ENCODE results near the gene GAB4.
"Not testable (repeated sequence)": the region's sequence is repeated elsewhere in the genome, so short reads cannot be mapped to it uniquely, and the experiment has no call there.

GAB4 gene, protein sequence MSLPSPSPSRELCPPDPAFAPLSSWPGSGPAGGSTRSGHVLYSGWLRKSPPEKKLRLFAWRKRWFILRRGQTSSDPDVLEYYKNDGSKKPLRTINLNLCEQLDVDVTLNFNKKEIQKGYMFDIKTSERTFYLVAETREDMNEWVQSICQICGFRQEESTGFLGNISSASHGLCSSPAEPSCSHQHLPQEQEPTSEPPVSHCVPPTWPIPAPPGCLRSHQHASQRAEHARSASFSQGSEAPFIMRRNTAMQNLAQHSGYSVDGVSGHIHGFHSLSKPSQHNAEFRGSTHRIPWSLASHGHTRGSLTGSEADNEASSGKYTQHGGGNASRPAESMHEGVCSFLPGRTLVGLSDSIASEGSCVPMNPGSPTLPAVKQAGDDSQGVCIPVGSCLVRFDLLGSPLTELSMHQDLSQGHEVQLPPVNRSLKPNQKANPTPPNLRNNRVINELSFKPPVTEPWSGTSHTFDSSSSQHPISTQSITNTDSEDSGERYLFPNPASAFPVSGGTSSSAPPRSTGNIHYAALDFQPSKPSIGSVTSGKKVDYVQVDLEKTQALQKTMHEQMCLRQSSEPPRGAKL

DNA sequence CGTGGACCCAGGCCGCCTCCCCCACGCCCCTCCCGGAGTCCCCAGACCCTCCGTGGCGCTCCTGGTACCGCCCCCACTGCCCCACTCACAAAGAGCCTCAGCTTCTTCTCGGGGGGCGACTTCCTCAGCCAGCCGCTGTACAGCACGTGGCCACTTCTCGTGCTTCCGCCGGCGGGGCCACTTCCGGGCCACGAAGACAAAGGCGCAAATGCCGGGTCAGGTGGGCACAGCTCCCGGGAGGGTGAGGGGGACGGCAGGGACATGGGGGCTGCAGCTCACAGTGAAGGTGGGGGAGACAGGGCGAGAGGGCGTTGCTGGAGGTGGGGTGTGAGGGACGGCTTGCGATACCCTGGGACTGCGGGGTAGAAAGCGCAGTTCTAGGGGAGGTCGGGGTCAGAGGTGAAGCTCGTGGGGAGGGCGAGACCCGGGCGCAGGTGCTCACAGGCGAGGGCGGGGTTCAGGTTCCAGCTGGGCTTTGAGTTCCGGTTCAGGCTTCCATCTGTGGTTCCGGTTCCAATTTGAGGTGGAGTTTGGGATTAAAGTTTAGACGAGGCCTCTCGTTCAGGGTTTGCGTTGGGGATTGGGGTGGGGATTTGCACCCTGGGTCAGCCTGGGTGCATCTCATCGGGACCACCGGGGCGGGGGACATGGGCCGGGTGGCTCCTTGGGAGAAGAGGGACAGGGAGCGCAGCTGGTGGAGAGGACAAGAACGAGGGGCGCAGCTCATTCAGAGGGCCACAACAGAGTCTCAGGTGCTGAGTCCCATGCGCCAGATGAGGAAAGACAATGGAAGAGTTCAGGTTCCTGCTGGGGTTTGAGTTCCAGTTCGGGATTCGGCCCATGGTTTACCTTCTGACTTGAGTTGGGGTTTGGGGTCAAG is at the start of gene GAB4:
GAB4 (minus strand) TSS at position 371 of the 880 bp plus-strand sequence; CDS start at position 263, 108 bp downstream.
- DNase-seq = no peak

DNA sequence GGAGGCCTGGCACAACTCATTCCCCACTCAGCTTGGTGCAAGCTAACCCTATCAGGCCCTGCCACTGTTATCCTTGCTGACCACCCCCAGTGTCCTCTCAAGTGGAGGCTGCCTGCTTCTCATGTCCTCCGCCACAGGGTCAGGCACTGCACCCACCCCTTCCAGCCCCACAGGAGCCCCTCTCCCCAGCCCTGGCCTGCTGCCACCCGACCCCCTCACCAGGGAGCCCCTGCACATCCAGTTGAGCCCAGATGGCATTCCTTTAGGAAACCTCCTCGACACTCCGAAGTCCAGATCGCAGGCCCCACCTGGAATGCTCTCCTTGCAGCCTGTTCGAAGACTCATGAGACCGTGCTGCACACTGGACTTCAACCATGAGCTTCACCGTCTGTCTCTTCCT is 48.8 kb upstream of the GAB4 start:
- DNase-seq = no peak

DNA sequence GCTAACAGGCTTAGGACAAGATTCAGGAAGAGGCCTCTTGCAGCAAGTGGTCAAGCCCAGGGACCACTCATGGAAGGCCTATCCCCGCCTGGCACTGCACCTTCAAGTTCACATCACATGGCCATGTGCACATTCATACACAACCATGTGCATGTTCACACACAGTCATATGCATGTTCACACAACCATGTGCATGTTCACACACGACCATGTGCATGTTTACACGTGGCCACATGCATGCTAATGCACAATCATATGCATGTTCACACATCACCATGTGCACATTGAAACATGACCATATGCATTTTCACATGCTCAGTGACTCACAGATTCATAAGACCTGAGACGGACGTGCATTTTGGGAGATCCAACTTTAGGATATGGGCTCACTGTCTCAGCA is 48.0 kb upstream of the GAB4 start:
- no peak for DNase-seq

DNA sequence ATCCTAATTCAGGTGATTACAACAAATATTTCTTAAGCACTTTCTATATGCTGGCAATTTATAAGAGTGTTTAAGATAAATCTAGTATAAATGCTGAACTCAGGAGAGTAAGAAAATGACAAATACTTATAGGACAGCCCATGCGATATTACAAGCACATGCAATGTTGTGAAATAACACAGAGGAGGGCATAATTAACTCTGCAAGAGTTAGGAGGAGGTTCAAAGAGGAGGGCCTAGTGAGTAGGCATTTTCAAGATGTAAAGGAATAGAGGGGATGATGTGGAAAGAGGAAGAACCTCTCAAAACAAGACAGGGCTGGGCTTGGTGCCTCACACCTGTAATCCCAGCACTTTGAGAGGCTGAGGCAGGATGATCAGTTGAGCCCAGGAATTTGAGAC is 39.6 kb upstream of the GAB4 start:
- DNase-seq = no peak

DNA sequence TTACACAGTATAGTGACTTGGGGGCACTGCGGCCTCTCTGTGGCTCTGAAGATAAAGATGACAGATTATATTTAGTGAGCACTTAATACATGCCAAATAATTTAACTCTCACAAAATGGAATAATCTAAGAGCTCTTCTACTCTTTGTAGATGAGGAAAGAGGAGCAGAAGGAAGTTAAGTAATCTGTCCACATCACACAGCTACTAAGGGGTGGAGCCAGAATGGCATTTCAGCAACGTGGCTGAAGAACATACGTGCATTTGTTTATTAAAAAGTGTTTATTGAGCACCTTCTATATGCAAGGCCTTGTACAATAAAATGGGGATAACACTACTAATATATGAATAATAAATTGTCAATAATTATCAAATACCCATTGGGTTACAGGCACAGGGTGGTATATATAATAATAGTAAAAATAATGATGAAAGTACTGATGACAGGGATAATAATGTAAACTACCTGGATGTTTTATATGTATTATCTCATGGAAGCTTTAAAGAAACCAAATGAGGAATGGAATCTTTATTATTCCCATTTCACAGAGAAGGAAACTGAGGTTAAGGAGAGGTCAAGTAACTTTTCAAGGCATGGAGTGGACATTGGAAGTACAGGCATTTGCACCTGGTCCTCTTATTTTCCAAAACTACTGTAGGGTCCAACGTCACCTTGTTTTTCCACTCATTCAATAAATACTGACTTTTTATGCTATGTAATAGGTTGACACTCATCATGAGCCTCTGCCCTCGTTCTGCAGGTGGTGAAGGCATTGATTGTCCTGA is 38.7 kb upstream of the GAB4 start:
- DNase-seq = no peak

DNA sequence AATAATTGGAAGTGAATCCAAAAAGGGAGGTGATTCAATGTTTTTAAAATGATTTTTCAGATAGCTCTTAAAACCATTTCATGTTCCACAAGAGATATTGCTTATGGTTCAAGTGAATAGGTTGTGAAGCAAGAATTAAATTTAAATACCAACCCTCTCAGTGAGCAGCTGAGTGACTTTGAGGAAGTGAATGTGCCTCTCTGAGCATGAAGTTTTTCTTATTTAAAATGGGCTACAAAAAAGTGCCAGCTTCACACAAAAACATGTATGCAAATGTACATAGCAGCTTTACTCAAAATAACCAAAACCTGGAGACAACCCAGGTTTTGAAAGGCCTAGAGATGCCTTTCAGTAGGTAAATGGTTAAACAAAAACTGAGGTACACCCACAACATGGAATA is 35.5 kb upstream of the GAB4 start:
- DNase-seq = no peak

DNA sequence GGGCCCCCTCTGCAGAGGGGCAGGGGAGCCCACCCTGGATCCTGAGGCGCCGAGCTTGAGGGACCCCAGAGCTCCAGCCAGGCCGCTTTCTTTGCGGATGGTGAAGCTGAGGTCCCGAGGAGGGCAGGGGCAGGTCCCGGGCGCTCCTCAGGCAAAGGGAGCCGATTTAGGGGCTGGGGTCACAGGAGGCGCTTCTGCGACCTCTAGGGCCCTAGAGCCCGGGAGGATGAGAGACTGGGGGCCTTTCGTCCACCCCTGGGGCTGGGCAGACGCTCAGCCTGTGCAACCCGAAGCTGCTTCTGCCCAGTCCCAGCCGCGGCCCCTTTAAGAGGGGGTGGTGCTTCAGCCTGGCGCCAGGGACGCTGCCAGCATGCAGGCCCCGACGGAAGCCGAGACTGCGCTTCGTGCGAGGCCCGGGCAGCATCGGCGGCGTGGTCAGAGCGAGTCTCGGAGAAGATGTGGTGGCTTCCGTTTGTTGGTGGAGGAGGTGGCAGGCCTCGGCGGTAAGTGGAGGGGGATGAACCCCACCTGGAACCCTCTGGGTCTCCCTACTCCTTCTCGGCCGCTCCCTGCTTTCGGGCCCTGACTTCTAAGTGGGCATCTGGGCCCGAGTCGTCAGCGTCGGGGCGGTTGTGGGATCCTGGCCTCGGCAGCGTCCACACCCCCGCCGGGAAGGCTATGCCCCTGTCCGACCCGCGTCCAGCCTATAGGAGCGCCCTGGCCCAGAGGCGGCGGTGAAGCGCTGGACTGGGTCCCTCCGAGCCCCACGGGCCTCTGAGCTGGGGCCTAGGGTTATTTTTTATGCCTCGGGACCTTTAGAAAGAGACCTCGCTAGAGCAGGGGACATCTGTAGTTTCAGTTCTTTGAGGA is 29.1 kb upstream of the GAB4 start:
- not testable (repeated sequence) for DNase-seq

DNA sequence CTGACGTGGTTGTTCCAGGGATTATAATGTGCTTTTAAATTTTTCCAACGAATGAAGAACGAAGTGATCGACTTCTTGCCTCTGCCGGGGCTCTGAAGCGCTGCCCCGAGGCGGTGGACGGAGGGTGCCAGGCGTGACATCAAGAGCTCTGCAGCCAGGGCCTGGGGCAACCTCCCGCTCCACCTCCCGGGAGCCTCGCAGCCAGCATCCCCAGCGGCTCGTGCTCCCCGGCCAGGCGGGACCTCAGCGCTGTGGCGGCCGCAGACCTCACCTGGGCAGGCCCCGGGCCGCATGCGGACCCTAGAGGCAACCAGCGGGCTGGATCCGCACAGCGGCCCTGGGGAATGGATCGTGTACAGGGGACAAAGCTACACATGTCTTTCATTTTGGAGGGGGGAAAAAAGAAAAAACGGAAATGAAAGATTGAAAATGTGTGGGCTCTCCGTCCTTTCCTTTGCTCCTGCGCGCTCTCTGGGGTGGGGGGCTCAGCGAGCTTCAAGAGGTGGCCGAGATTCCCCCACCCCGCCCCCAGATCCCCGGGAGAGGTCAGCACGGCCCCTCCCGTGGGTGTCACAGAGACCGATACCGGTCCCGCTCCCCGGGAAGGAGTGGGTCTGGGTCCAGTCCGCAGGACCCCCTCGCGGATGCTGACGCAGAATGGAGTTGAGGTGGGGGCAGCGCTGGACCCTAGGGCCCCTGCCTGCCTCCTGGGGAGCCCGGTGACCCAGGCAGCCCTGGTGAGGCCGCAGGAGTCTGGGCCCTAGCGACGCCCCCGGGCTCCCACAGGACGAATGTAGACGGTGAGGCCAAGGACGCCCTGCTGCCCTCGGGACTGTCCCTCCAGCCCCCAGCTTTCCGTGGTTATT is 28.2 kb upstream of the GAB4 start:
- DNase-seq = peak; percentile 37

DNA sequence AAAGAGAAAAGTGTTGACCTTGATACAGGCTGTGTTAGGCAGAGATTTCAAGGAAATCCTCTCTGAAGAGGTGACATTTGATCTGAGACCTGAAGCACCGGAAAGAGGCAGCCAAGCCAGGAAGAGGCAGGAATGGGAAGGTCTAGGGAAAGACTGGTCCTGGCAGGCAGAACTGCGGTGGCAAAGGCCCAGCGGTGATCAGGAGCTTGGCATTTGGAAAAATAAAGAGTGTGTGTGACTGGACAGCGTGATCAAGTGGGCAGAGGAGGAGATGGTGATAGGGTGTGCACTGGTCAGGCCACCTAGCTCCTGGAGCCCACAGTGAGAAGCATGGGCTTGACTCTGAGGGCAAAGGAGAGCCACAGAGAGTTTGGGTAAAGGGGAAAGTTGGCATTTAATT is 27.2 kb upstream of the GAB4 start:
- DNase-seq = no peak

DNA sequence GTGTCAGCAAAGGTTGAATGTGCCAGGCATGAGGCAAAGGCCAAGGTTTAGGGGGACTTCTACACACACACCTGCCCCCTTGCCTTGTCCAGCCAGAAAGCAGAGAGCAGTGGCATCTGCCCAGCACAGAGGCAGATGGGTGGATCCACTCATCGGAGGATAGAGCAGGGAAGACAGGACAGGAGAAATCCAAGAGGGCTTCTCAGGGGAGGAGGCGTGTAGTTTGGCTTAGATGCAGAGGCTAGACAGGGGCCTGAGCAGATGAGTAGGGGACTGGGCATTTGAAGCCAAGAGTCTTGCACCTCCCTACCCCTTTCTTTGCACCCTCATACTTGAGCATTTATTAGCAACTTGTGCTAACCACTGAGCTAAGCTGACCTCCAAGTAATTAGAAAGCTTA is 26.5 kb upstream of the GAB4 start:
- not testable (repeated sequence) for DNase-seq

DNA sequence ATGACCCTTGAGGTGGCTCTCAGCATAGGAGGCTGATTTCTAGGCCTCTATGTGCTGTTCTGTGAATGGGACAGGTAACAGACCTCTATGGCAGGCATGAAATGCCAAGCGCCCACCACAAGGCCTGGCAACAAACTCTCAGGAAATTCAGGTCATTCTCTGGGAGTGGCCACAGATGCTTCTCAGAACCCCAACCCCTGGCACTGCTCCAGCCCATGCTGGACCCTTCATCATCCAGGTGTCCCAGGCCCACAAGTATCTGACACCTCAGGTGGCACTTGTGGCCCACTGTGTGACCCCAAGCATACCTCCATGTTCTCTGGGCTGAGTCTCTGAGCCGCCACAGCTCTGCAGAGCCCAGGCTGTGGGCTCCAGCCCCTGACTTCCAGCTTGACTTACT is 24.3 kb upstream of the GAB4 start:
- DNase-seq = not testable (repeated sequence)

DNA sequence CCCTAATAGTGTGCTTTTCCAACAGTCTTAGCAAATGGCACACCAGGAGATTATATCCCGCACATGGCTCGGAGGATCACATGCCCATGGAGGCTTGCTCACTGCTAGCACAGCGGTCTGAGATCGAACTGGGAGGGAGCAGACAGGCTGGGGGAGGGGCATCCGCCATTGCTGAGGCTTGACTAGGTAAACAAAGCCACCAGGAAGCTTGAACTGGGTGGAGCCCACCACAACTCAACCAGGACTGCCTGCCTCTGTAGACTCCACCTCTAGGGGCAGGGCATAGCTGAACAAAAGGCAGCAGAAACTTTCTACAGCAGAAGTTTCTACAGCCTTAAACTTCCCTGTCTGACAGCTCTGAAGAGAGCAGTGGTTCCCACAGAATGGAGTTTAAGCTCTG is 16.4 kb upstream of the GAB4 start:
- DNase-seq = not testable (repeated sequence)

DNA sequence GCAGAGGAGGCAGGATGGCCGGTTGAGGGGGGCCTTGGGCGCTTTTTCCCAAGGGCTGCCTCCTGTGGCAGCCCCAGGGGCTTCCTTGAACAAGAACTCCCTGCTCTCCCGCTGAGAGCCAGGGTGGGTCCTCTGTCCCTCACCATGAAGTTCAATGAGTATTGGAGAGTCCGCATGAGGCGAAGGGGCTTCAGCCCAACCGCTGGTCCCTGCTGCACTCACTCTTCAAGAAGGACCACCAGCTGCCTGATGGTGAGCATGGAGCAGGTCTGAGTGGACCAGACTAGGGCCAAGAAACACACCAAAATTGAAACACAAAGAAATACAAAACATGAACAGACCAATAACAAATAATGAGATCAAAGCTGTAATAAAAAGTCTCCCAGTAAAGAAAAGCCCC is 7.5 kb upstream of the GAB4 start:
- not testable (repeated sequence) for DNase-seq

DNA sequence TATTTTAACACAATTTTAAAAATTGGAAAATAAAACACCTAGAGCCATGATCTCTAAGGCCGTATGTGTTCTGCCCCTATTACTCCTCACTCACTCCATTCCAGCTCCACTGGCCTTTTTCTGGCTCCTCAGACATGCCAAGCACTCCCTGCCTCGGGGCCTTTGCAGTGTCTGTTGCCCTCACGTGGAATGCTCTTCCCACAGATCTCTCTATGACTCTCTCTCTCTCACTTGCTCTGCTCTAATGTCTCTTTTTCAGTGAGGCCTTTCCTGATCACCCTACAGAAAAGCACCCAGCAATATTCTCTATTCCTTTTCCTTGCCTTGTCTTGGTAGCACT is 6.0 kb upstream of the GAB4 start:
- DNase-seq = not testable (repeated sequence)

DNA sequence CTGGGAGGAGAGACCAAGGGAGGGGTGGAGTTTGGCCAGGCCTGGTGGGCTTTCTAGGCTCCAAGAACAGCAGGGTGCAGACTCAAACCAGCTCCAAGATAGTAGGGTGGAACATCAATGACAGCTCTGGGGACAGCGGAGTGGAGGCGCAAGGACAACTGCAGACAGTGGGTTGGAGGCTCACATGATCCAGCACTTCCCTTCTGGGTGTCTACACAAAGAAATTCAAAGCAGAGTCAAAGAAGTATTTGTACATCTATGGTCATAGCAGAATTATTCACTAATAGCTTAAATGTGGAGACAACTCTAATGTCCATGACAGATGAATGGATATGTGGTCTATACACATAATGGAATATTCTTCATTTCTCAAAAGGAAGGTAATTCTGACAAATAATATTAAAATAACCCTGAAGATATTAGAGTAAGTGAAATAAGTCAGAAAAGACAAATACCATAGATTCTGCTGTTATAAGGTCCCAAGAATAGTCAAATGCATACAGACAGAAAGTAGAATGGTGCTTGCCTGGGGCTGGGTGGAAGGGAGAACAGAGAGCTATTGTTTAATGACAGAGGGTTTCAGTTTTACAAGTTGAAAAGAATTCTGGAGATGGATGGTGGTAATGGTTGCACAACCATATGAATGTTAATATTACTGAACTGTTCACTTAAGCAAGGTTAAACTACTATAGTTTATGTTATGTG is 5.5 kb upstream of the GAB4 start:
- peak; percentile 61 for DNase-seq

DNA sequence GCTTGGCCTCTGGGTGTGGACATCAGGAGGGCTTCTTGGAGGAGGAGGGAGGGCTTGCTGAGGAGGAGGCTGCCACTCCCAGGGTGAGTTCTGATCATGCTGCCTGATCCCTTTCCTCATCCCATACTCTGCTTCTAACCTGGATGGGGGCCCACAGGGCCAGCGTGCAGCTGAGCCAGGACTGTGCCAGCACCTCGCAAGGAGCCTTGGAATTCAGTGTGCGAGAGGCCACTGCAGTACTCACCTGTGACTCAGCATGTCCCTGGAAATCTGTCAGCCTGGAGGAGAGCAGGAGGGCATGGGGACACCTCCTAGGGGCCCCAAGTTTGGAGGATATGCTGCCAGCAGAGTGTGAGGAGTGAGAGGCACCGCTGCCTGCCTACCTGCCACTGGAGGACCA is 4.2 kb upstream of the GAB4 start:
- DNase-seq = no peak

DNA sequence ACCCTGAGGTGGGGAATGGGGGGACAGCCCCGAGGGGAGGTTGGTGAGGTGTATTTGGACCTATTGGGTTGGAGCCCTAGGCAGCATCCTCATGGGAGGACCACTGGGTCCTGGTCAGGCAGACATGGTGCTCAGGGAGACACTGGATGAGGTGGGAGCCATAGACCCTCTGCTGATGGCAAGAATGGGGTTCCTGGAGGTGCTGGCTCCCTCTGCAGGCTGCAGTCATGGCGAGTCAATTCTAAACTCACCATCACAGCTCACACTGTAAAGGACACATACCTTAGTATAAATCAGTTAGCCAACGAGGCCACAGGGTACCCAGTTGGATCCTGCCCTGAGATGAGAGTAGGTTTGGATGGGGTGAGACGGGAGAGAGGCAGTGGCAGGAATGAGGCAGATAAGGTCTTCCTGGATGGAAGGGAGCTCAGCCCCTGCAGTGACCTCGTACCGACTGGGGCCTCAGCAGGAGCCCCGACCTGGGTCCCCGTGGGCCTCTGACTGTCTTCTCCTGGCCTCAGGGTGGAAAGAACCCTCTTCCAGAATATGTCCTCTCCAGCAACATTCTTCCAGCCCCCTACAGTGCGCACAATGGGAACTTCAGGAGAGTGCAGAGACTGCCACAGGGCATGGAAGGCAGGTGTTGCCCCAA is 1.7 kb upstream of the GAB4 start:
- no peak for DNase-seq

DNA sequence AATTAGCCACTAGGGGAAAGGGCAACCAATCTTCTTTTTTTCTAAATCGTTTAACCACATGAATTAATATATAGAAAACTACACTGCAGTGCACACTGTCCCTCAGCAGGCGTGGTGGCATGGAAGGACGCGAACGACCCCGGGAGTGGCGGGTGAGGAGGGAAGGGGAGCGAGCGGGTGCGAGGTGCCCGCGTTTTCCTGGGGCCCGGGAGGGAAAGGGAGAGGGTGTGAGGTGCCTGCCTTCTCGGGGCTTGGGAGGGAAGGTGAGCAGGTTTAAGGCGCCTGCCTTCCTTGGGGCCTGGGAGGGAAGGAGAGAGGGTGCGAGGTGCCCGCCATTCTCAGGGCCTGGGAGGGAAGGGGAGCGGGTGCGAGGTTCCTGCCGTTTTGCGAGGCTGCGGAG is 765 bp downstream of the GAB4 start:
- no peak for DNase-seq

DNA sequence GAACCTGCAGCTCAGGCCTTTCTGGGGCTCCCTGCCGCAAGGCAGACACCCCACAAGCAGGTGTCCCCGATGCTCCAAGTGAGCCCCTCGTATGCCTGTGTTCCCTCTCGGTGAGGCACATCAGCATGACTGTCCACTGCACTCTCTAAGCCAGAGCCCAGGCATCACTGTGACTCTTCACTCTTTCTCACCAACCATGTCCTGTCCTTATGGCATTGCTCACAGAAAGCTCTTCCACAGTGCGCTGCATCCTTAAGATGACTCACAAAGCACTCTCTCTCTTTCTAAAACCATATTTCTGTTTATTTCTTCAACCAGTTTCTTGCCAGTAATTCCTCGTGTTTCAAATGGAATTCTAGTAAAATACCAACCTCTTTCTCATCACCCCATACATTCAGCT is 18.1 kb downstream of the GAB4 start:
- no peak for DNase-seq

DNA sequence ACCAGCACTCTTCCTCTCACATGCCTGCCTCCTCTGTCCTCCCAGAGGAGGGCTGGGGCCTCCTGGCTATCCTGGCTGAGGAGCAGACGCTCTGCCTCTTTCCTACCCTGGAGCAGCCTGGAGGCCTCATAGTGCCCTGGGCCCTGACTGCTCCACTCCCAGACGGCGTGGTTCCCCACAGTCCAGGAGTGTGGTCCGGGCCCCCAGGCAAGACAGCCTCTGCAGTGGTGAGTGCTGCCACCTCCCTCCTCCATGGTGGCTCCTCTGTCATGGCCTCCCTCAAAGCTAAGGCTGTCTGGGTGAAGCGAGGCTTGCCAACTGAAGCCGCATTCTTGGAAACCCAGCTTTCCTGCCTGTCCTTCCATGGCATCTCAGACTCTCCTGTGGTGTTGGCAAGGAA is 19.8 kb downstream of the GAB4 start:
- no peak for DNase-seq

Measured in midbrain (tissue), 1 donor.